IMR-90 (cell line): Measurements from ENCODE around the gene CMSS1. TPM values are rescaled to one million over a fixed set of nuclear protein-coding genes. Genes with fewer than 3 reads are reported as not detected.

Experiments
- ATAC-seq: fragments of 200-7000 bp; cut with Tn5 transposase; 2 replicates; pipeline ENCODE4 v1.9.1; 2020; ENCODE audit warnings: low read depth, mild to moderate bottlenecking, moderate library complexity
- BruUV-seq: library from RNA; stranded (reverse); fragments of 400-500 nt; replicated peaks from 2 replicates; lab custom pipeline; 2021; lab: Mats Ljungman, UMichigan
- CTCF ChIA-PET: fragments of 300-600 bp; formaldehyde crosslinking; extraction: SDS; loops from one replicate; lab custom pipeline; 2021; ENCODE audit warnings: antibody characterized with exemption; lab: Yijun Ruan, JAX
- POLR2A ChIA-PET: fragments of 300-600 bp; sonication (Branson Sonifier 250); formaldehyde crosslinking; loops from one replicate; lab custom pipeline; 2022; ENCODE audit warnings: antibody characterized with exemption; ENCODE audit not compliant: unreplicated experiment; lab: Charles Lee
- DNase-seq: peaks from one replicate; pipeline ENCODE4 v3.0.0; 2013
- H2AFZ ChIP-seq: replicated peaks from 2 replicates; pipeline ENCODE3; 2013; ENCODE audit warnings: low read length, mild to moderate bottlenecking; ENCODE audit not compliant: poor library complexity
- H2AK5ac ChIP-seq: 2 replicates; pipeline ENCODE4 v1.6.1; 2013; ENCODE audit warnings: low read depth, low read length, inconsistent platforms
- H2AK9ac ChIP-seq: replicated peaks from 2 replicates; pipeline ENCODE3; 2013; ENCODE audit warnings: mild to moderate bottlenecking, low read depth, low read length, moderate library complexity; ENCODE audit not compliant: poor library complexity
- H2BK120ac ChIP-seq: 2 replicates; pipeline ENCODE4 v1.6.1; 2013; ENCODE audit warnings: low read depth, low read length, inconsistent platforms
- H2BK15ac ChIP-seq: 3 replicates; pipeline ENCODE4 v1.6.1; 2013; ENCODE audit warnings: low read depth, low read length, inconsistent platforms
- H2BK20ac ChIP-seq: 2 replicates; pipeline ENCODE4 v1.6.1; 2013; ENCODE audit warnings: low read depth, mild to moderate bottlenecking, inconsistent platforms, low read length, moderate library complexity
- H2BK5ac ChIP-seq: 2 replicates; pipeline ENCODE4 v1.6.1; 2013; ENCODE audit warnings: mild to moderate bottlenecking, low read depth, low read length, inconsistent platforms; ENCODE audit not compliant: poor library complexity, severe bottlenecking
- H3K14ac ChIP-seq: replicated peaks from 2 replicates; pipeline ENCODE4 v1.6.1; 2013; ENCODE audit warnings: low read depth, low read length, inconsistent platforms
- H3K18ac ChIP-seq: 2 replicates; pipeline ENCODE4 v1.6.1; 2013; ENCODE audit warnings: low read depth, low read length, control low read depth
- H3K23ac ChIP-seq: 2 replicates; pipeline ENCODE4 v1.6.1; 2013; ENCODE audit warnings: low read depth, low read length, inconsistent platforms
- H3K27ac ChIP-seq: 2 replicates; pipeline ENCODE4 v1.5.1; 2013; ENCODE audit warnings: mild to moderate bottlenecking, control low read depth, low read length; ENCODE audit not compliant: insufficient read depth
- H3K27me3 ChIP-seq: 2 replicates; pipeline ENCODE4 v1.6.1; 2013; ENCODE audit warnings: low read length; ENCODE audit not compliant: control insufficient read depth, insufficient read depth
- H3K36me3 ChIP-seq: 2 replicates; pipeline ENCODE4 v1.6.1; 2013; ENCODE audit warnings: low read length, mixed read lengths; ENCODE audit not compliant: control insufficient read depth, insufficient read depth
- H3K4ac ChIP-seq: 2 replicates; pipeline ENCODE4 v1.6.1; 2013; ENCODE audit warnings: low read depth, low read length, inconsistent platforms
- H3K4me1 ChIP-seq: 2 replicates; pipeline ENCODE4 v1.6.1; 2013; ENCODE audit warnings: low read length, mixed read lengths; ENCODE audit not compliant: control insufficient read depth, insufficient read depth
- H3K4me2 ChIP-seq: 2 replicates; pipeline ENCODE4 v1.6.1; 2013; ENCODE audit warnings: low read depth, mild to moderate bottlenecking, control low read depth, low read length, moderate library complexity
- H3K4me3 ChIP-seq: 2 replicates; pipeline ENCODE4 v1.5.1; 2013; ENCODE audit warnings: low read depth, mild to moderate bottlenecking, control low read depth, low read length, moderate library complexity; ENCODE audit not compliant: insufficient read depth
- H3K56ac ChIP-seq: 2 replicates; pipeline ENCODE4 v1.6.1; 2013; ENCODE audit warnings: low read length, inconsistent platforms; ENCODE audit not compliant: insufficient read depth; ENCODE audit errors: extremely low read depth
- H3K79me1 ChIP-seq, 2 experiments: 2 replicates each; pipeline ENCODE4 v1.6.1; 2013; ENCODE audit warnings: low read length in 2 of 2, inconsistent platforms in 1 of 2, low read depth in 1 of 2
- H3K9ac ChIP-seq: 2 replicates; pipeline ENCODE4 v1.6.1; 2013; ENCODE audit warnings: low read depth, low read length, control low read depth
- H3K9me1 ChIP-seq: 2 replicates; pipeline ENCODE4 v1.6.1; 2013; ENCODE audit warnings: low read length, inconsistent platforms; ENCODE audit not compliant: insufficient read depth
- H3K9me3 ChIP-seq: 2 replicates; pipeline ENCODE4 v1.6.1; 2013; ENCODE audit warnings: low read length; ENCODE audit not compliant: control insufficient read depth, insufficient read depth
- H4K20me1 ChIP-seq: 2 replicates; pipeline ENCODE4 v1.6.1; 2013; ENCODE audit warnings: low read length, inconsistent platforms; ENCODE audit not compliant: insufficient read depth
- H4K5ac ChIP-seq: 2 replicates; pipeline ENCODE4 v1.6.1; 2013; ENCODE audit warnings: mild to moderate bottlenecking, low read depth, low read length, control low read depth
- H4K8ac ChIP-seq, 2 experiments: 2 replicates each; pipeline ENCODE4 v1.6.1; 2013; ENCODE audit warnings: low read depth in 2 of 2, low read length in 2 of 2, control low read depth in 1 of 2, inconsistent platforms in 1 of 2
- H4K91ac ChIP-seq: 2 replicates; pipeline ENCODE4 v1.6.1; 2013; ENCODE audit warnings: low read depth, low read length, inconsistent platforms; ENCODE audit not compliant: insufficient read depth
- BHLHE40 ChIP-seq: fragments of 150-350 bp; IDR thresholded peaks from 2 replicates; pipeline ENCODE4 v1.6.1; 2016; ENCODE audit warnings: mild to moderate bottlenecking, low read depth, low read length
- CEBPB ChIP-seq: IDR thresholded peaks from 2 replicates; pipeline ENCODE4 v1.6.1; 2012; ENCODE audit warnings: low read depth, low read length, improper control_type of control experiment
- MAFK ChIP-seq: IDR thresholded peaks from 2 replicates; pipeline ENCODE4 v1.6.1; 2012; ENCODE audit warnings: low read depth, low read length, improper control_type of control experiment
- MAZ ChIP-seq: IDR thresholded peaks from 2 replicates; pipeline ENCODE4 v1.6.1; 2012; ENCODE audit warnings: low read depth, mild to moderate bottlenecking, low read length, improper control_type of control experiment, moderate library complexity, borderline replicate concordance
- MXI1 ChIP-seq: IDR thresholded peaks from 2 replicates; pipeline ENCODE4 v1.6.1; 2012; ENCODE audit warnings: low read depth, mild to moderate bottlenecking, low read length, moderate library complexity, borderline replicate concordance
- NFE2L2 ChIP-seq: fragments of 150-350 bp; IDR thresholded peaks from 2 replicates; pipeline ENCODE4 v1.6.1; 2016; ENCODE audit warnings: low read depth, mild to moderate bottlenecking, low read length
- POLR2A ChIP-seq: IDR thresholded peaks from 2 replicates; pipeline ENCODE4 v1.6.1; 2012; ENCODE audit warnings: mild to moderate bottlenecking, low read depth, low read length
- RAD21 ChIP-seq: IDR thresholded peaks from 2 replicates; pipeline ENCODE4 v1.6.1; 2012; ENCODE audit warnings: low read length, improper control_type of control experiment
- RCOR1 ChIP-seq: IDR thresholded peaks from 2 replicates; pipeline ENCODE4 v1.6.1; 2012; ENCODE audit warnings: mild to moderate bottlenecking, low read length, improper control_type of control experiment; ENCODE audit not compliant: insufficient replicate concordance
- SMC3 ChIP-seq: fragments of 150-350 bp; IDR thresholded peaks from 2 replicates; pipeline ENCODE4 v1.6.1; 2016; ENCODE audit warnings: low read depth, mild to moderate bottlenecking, antibody characterized with exemption, low read length, moderate library complexity
- WGBS, 2 experiments: methylation state at CpG; one replicate each; pipeline versions ENCODE4 v1.1.5 to v1.1.7; 2013; ENCODE audit warnings: missing lambda C conversion rate in 2 of 2; ENCODE audit not compliant: insufficient read length in 1 of 2; ENCODE audit errors: extremely low coverage in 2 of 2; 5-methylcytosine and 5-hydroxymethylcytosine counted together
- dilution Hi-C: fragments of 300-500 bp; cut with HindIII; formaldehyde crosslinking; loops from one replicate; pipeline ENCODE4 v1.14.3; 2018; ENCODE audit warnings: low sequenced_read_pairs; ENCODE audit not compliant: unreplicated experiment
- in situ Hi-C: fragments of 300-500 bp; cut with MboI; formaldehyde crosslinking; loops from 3 replicates; pipeline ENCODE4 v1.14.3; 2019; ENCODE audit warnings: low sequenced_read_pairs, inconsistent platforms, mixed read lengths
- intact Hi-C: fragments of 100-400 bp; cut with micrococcal nuclease; formaldehyde crosslinking; loops from 2 replicates; pipeline ENCODE4 v1.10.0; 2022
- polyA plus RNA-seq, 3 experiments: library from polyadenylated mRNA; depleted of rRNA; stranded (reverse); fragments of >200 nt; gene quantifications; 2 replicates each; pipeline ENCODE4 v1.2.3, GENCODE V29; 2012; ENCODE audit warnings: low replicate concordance in 1 of 3
- total RNA-seq: library from RNA; depleted of rRNA; stranded (reverse); fragments of >200 nt; gene quantifications from 2 replicates; pipeline ENCODE4 v1.2.3, GENCODE V29; 2012

The CMSS1 gene
- total and polyA plus RNA-seq, 2 of the 4 experiments (the other 2 are of a cell fraction), result 12.5 to 13.6 TPM

GRCh38 chr3:100023150-100023549 lies 205.5 kb downstream of the CMSS1 start:
- no peaks in the 10 kb centered on the region for H3K27me3 ChIP-seq
- CTCF ChIA-PET, result no interaction called here
- peak overlapping the region; percentile 67 for H4K5ac ChIP-seq
- DNase-seq (peak; percentile 14), ATAC-seq (peak; percentile 35; the same call in 1 of the 2 replicates)
- in situ Hi-C loops, result no loop called here
- peak overlapping the region; percentile 4; the same call in 1 of the 2 replicates for H3K4ac ChIP-seq
- 0 out of 2 replicates have a peak overlapping the region, but pooled peaks have one; percentile 6 for H3K23ac ChIP-seq
- H3K9ac ChIP-seq, result no peak overlapping the region
- dilution Hi-C loops, result no loop called here
- no peak overlapping the region for H2AK5ac ChIP-seq
- peak overlapping the region; percentile 38 for H2BK5ac ChIP-seq
- POLR2A ChIA-PET, result no interaction called here
- H2BK120ac ChIP-seq, result peak overlapping the region; percentile 9; the same call in 1 of the 2 replicates
- WGBS, 2 experiments, result 70% methylated on average over 2 of the region's 5 CpGs; no CpG with 5 or more reads in 1 of the 2 experiments
- no peaks in the 10 kb centered on the region for H3K36me3 ChIP-seq
- H3K18ac ChIP-seq, result peak overlapping the region; percentile 8; the same call in 1 of the 2 replicates
- H3K4me1 ChIP-seq, result peaks cover 11% of the 10 kb centered on the region
- no peaks in the 10 kb centered on the region for H3K9me3 ChIP-seq
- no peaks in the 10 kb centered on the region; the same call in 1 of the 2 replicates for H3K9me1 ChIP-seq
- peak overlapping the region; percentile 17; the same call in 1 of the 2 replicates for H4K91ac ChIP-seq
- H3K14ac ChIP-seq, result 0 out of 2 replicates have a peak overlapping the region, but pooled peaks have one; percentile 28
- TF ChIP-seq CEBPB (no peak), MAZ (no peak), SMC3 (no peak), POLR2A (no peak), BHLHE40 (no peak), MXI1 (no peak), NFE2L2 (no peak), RAD21 (no peak), RCOR1 (no peak), MAFK (no peak)
- no peaks in the 10 kb centered on the region; a peak in 2 of 4 replicates for H3K79me1 ChIP-seq
- H2AFZ ChIP-seq, result no peak overlapping the region
- no peak overlapping the region for H3K27ac ChIP-seq
- H2AK9ac ChIP-seq, result no peak overlapping the region
- intact Hi-C loops, result loop anchor here (5.0 kb wide), 1 partner anchor 51 kb away; no protein-coding TSS in a partner anchor
- no peaks in the 10 kb centered on the region for H4K20me1 ChIP-seq
- H3K56ac ChIP-seq, result no peak overlapping the region
- H2BK20ac ChIP-seq, result 0 out of 2 replicates have a peak overlapping the region, but pooled peaks have one; percentile 17
- no peak overlapping the region for H3K4me2 ChIP-seq
- 0 out of 4 replicates have a peak overlapping the region, but pooled peaks of 1 of the 2 experiments have one; percentile 0 for H4K8ac ChIP-seq
- no peak overlapping the region for H2BK15ac ChIP-seq
- no peak overlapping the region for H3K4me3 ChIP-seq
- no TSS peak for BruUV-seq
